Skeletal muscle tissue (tissue), 4 donors: ENCODE measurements around the gene GSG1L2. TPM values are rescaled to one million over a fixed set of nuclear protein-coding genes. Genes with fewer than 3 reads are reported as not detected.
"Not testable (repeated sequence)": the region's sequence is repeated elsewhere in the genome, so short reads cannot be mapped to it uniquely, and the experiment has no call there.

Source experiments
- H3K27ac ChIP-seq: one replicate; pipeline ENCODE4 v1.7.0; 2013; ENCODE audit warnings: mild to moderate bottlenecking, low read depth, low read length, inconsistent platforms
- H3K27me3 ChIP-seq, 3 donors: one replicate each; pipeline ENCODE4 v1.7.0; 2013; ENCODE audit warnings: low read length in 3 of 3; ENCODE audit not compliant: control insufficient read depth in 3 of 3, insufficient read depth in 3 of 3
- H3K36me3 ChIP-seq, 3 donors: one replicate each; pipeline ENCODE4 v1.7.0; 2013; ENCODE audit warnings: low read length in 3 of 3; ENCODE audit not compliant: control insufficient read depth in 3 of 3, insufficient read depth in 3 of 3
- H3K4me1 ChIP-seq, 3 donors: one replicate each; pipeline ENCODE4 v1.7.0; 2013; ENCODE audit warnings: low read length in 3 of 3, mild to moderate bottlenecking in 3 of 3; ENCODE audit not compliant: control insufficient read depth in 3 of 3, insufficient read depth in 3 of 3
- H3K4me3 ChIP-seq, 3 donors: one replicate each; pipeline ENCODE4 v1.7.0; 2013; ENCODE audit warnings: low read length in 3 of 3
- H3K9ac ChIP-seq, 3 donors: one replicate each; pipeline ENCODE4 v1.7.0; 2013; ENCODE audit warnings: low read length in 3 of 3, mild to moderate bottlenecking in 3 of 3, moderate library complexity in 2 of 3, low read depth in 1 of 3
- H3K9me3 ChIP-seq, 3 donors: one replicate each; pipeline ENCODE4 v1.7.0; 2013; ENCODE audit warnings: low read length in 3 of 3; ENCODE audit not compliant: control insufficient read depth in 3 of 3
- total RNA-seq: library from RNA; depleted of rRNA; stranded (reverse); fragments of >200 nt; gene quantifications from one replicate; pipeline ENCODE4 v1.2.3, GENCODE V29; 2014
- donor health status: Osteomylitis.

The GSG1L2 gene
- total RNA-seq, 1 donor from 2014 or later, result not detected

DNA sequence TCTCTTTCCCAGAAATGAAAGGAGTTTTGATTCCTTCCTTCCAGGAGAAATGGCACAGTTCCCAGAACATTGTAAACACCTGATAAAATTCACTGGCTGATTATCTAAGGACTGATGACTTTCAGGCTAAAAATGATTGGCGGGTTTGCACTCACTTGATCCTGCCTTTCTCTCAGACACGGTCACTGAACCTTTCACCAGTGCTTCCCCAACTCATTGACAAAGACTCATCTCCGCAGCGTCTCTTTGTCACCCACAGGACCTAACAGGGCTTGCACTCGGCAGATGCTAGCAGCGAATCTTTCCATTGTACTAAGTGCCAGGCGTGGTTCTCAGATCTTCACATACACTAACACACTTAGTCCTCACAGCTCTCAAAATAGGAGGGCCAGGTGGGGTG is 23.2 kb downstream of the GSG1L2 start:
- Histone ChIP-seq H3K27me3 (peaks cover 0 to 2% (median 0%) of the 10 kb centered on the region in 3 donors), H3K4me1 (peaks cover 0 to 4% (median 0%) of the 10 kb centered on the region in 3 donors), H3K9me3 (peaks cover 0 to 2% (median 0%) of the 10 kb centered on the region in 3 donors), H3K4me3 (no peak overlapping the region), H3K36me3 (no peaks in the 10 kb centered on the region), H3K27ac (no peak overlapping the region), H3K9ac (no peak overlapping the region)

GRCh38 chr17:9798008-9798407 is 23.9 kb downstream of the GSG1L2 start:
- H3K4me1 ChIP-seq, result peaks cover 0 to 4% (median 0%) of the 10 kb centered on the region in 3 donors
- no peak overlapping the region for H3K9ac ChIP-seq
- H3K27me3 ChIP-seq, result peaks cover 0 to 2% (median 0%) of the 10 kb centered on the region in 3 donors
- H3K4me3 ChIP-seq, result no peak overlapping the region
- no peaks in the 10 kb centered on the region for H3K9me3 ChIP-seq
- no peaks in the 10 kb centered on the region for H3K36me3 ChIP-seq
- H3K27ac ChIP-seq, result no peak overlapping the region

DNA sequence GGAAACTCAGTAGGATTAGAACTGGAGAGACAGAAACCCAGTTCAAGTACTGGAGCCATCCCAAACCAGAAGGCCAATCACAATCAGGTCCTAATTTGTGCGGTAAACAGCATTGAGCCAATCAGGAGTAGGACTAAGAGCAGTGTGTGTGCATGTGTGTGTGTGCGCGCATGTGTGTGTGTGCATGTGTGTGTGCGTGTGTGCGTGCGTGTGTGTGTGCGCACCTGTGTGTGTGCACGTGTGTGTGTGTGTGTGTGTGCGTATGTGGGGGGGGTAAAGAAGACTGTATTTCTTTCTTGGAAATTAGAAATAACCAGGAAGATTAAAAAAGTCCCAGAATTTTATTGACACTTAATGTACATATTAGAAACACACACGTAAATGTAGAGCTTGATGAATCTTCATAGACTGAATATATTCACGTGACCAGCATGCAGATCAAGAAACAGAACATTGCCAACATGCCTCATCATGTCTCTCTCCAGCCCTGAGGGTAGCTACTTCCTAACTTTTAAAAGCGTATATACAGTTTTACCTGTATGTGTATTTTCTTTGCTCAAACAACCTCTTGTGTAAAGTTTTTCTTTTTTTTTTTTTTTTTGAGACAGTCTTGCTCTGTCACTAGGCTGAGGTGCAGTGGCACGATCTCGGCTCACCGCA is 29.6 kb downstream of the GSG1L2 start:
- H3K4me3 ChIP-seq, result peak overlapping the region in 1 of 3 donors; percentile 82
- H3K4me1 ChIP-seq, result peaks cover 26 to 37% (median 34%) of the 10 kb centered on the region in 3 donors
- peak overlapping the region in 1 of 3 donors; percentile 61 for H3K9ac ChIP-seq
- no peaks in the 10 kb centered on the region for H3K27me3 ChIP-seq
- no peaks in the 10 kb centered on the region for H3K9me3 ChIP-seq
- H3K36me3 ChIP-seq, result no peaks in the 10 kb centered on the region
- no peak overlapping the region for H3K27ac ChIP-seq

DNA sequence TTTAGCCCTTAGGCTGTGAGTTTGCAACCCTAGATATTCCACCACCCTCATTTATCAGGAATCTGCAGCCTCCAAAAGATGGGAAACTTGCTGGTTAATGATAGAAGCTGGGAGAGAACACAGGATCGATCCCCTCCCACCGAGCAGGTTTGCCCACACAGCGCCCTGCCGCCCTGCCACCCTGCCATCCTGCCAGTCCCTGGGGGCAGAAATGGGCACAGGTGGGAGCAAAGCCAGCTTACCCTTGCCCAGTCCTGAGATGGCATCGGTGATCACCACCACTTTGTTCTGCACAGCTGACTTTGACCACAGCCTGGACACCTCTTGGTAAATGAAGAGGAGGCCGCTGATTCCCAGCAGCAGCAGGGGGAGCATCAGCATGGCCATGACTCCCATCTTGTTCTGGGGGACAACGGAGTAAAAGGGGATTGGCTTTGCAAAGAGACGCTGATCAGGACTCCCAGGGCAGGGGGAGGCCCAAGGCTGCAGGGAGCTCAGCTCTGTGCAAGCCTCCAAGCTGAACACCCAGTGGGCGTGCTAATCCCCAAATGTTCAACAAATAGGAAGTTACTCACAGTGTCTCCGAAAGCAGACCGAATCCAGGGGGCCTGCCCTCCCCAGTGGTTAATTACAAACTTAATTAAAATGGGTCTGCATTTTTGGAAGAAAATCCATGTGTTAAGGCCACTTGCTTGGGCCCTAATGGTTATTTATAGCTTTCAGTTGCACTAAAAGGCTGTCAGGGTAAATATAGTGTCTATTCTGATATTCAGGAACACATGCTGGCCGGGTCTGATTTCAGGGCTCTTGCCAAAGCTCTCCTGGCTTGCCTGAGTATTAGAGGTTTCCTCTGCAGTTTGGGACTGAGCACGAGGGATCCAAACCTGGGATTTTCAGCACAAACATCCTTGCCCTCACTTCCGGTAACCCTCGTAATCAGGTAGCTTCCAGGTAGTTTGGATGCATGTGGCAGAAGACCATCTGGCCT is 30.7 kb downstream of the GSG1L2 start, which contains the start of gene DHRS7C:
DHRS7C (minus strand) TSS at position 704 of the 988 bp plus-strand sequence; CDS start at position 396, 308 bp downstream.
- Histone ChIP-seq H3K9ac (peak within 1 kb of the TSS; percentile 71 to 92 (median 87)), H3K4me3 (peak within 1 kb of the TSS; percentile 70 to 82 (median 76)), H3K36me3 (no peaks in the 10 kb centered on the region), H3K27ac (peak within 1 kb of the TSS; percentile 80), H3K9me3 (no peaks in the 10 kb centered on the region), H3K4me1 (peaks cover 26 to 37% (median 34%) of the 10 kb centered on the region in 3 donors), H3K27me3 (no peaks in the 10 kb centered on the region)

DNA sequence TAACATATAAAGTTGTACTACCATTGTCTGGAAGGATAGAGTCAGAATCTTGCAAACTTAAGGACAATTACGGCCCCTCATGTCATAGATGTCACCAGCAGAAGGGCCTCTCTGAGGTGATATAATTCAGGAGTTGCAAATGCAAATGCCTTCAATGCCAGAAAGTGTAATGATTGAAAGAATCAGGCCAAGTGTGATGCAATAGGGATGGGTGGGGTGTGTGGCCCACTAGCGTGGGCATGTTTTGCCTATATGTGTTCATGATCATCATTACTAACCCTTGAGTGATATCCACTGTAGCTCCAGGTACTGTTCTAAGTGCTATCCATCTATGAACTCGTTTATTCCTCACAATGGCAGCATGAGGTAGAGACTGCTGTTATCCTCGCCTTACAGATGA is 31.6 kb downstream of the GSG1L2 start:
- Histone ChIP-seq H3K9ac (peak overlapping the region in 2 of 3 donors; percentile 71 to 92), H3K36me3 (no peaks in the 10 kb centered on the region), H3K9me3 (no peaks in the 10 kb centered on the region), H3K27me3 (no peaks in the 10 kb centered on the region), H3K4me3 (peak overlapping the region; percentile 70 to 82 (median 76)), H3K4me1 (peaks cover 26 to 37% (median 34%) of the 10 kb centered on the region in 3 donors), H3K27ac (peak overlapping the region; percentile 80)

DNA sequence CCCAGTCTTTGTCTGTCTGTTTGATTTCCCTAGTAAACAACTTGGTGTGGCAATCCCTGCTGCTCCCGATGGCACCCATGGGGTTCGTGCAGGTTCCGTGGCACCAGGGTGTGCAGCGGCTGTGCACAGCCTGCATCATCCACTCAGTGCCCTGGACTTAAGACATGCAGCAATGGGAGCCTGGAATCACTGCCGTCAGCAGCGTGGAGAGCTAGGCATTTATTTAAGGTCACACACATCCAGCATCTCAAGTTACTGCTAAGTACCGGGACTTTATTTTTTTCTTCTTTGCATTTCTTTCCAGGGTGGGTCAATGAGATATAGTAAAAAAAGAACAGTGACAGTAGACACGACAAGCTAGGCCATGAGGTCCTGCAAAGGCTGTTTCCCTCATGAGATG is 33.3 kb downstream of the GSG1L2 start:
- Histone ChIP-seq H3K9ac (peak overlapping the region in 2 of 3 donors; percentile 63 to 92), H3K27me3 (no peaks in the 10 kb centered on the region), H3K36me3 (no peaks in the 10 kb centered on the region), H3K27ac (peak overlapping the region; percentile 2), H3K9me3 (no peaks in the 10 kb centered on the region), H3K4me1 (peaks cover 26 to 37% (median 34%) of the 10 kb centered on the region in 3 donors), H3K4me3 (peak overlapping the region; percentile 46 to 76 (median 70))

DNA sequence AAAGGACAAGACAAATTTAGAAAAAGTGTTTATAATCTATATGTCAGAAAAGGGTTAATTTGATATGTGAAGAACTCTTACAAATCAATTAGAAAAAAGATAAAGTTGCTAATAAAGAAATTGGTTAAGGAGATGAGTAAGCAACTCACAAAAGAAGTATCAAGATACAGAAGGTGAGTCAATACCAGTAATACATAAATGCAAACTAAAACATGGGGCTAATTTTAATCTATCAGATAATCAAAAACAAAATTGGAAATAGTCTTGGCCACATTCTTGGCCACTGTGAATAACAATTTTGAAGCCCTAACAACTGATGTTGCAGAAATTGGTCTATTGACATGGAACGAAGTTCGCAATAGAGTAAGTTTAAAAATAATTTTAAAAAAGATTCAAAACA is 37.3 kb downstream of the GSG1L2 start:
- no peaks in the 10 kb centered on the region for H3K9me3 ChIP-seq
- no peak overlapping the region for H3K27ac ChIP-seq
- peaks cover 14 to 18% (median 18%) of the 10 kb centered on the region in 3 donors for H3K4me1 ChIP-seq
- peaks cover 0 to 2% (median 0%) of the 10 kb centered on the region in 3 donors for H3K36me3 ChIP-seq
- no peak overlapping the region for H3K4me3 ChIP-seq
- H3K27me3 ChIP-seq, result no peaks in the 10 kb centered on the region
- no peak overlapping the region for H3K9ac ChIP-seq

GRCh38 chr17:9783465-9783864 is 38.4 kb downstream of the GSG1L2 start:
- H3K27ac ChIP-seq, H3K9ac ChIP-seq, H3K36me3 ChIP-seq, H3K27me3 ChIP-seq, H3K9me3 ChIP-seq, H3K4me3 ChIP-seq: not testable (repeated sequence)
- peaks cover 10 to 12% (median 11%) of the 10 kb centered on the region in 3 donors for H3K4me1 ChIP-seq

- no peak overlapping the region for H3K9ac ChIP-seq
- no peak overlapping the region for H3K4me3 ChIP-seq
- H3K36me3 ChIP-seq, result peaks cover 0 to 4% (median 0%) of the 10 kb centered on the region in 3 donors
- no peaks in the 10 kb centered on the region for H3K9me3 ChIP-seq
- peaks cover 8 to 9% (median 9%) of the 10 kb centered on the region in 3 donors for H3K4me1 ChIP-seq
- no peaks in the 10 kb centered on the region for H3K27me3 ChIP-seq
- no peak overlapping the region for H3K27ac ChIP-seq
Observed at GRCh38 chr17:9783050-9783449, 38.8 kb downstream of the GSG1L2 start.
